HG02588 (cell line): ENCODE data around the gene ARHGAP30.

Experiments
- ATAC-seq: cut with Tn5 transposase; IDR thresholded peaks from one replicate; pipeline ENCODE4 v1.9.1; 2021; ENCODE audit warnings: mild to moderate bottlenecking, moderate library complexity; ENCODE audit not compliant: unreplicated experiment

Gene ARHGAP30

GRCh38 chr1:161089938-161090337, 20.2 kb upstream of the ARHGAP30 start:
- ATAC-seq, result no peak

GRCh38 chr1:161089251-161089924, 19.7 kb upstream of the ARHGAP30 start, which contains the start of gene NECTIN4:
Gene NECTIN4, minus strand, starts transcription at chr1:161089558. Its CDS starts 262 bp downstream, at chr1:161089296.
- no peak for ATAC-seq

- no peak for ATAC-seq
Observed at GRCh38 chr1:161088587-161089110, 19.0 kb upstream of the ARHGAP30 start.

- ATAC-seq, result no peak
Observed at GRCh38 chr1:161086457-161086856, 16.8 kb upstream of the ARHGAP30 start.

GRCh38 chr1:161085165-161085564, 15.5 kb upstream of the ARHGAP30 start:
- ATAC-seq, result no peak

GRCh38 chr1:161084597-161084988, 14.9 kb upstream of the ARHGAP30 start:
- no peak for ATAC-seq

GRCh38 chr1:161083748-161084596, 14.3 kb upstream of the ARHGAP30 start:
- no peak for ATAC-seq

GRCh38 chr1:161082996-161083747, 13.5 kb upstream of the ARHGAP30 start:
- no peak for ATAC-seq

- ATAC-seq, result no peak
Observed at GRCh38 chr1:161082483-161082882, 12.8 kb upstream of the ARHGAP30 start.

GRCh38 chr1:161081519-161081918, 11.8 kb upstream of the ARHGAP30 start:
- ATAC-seq, result no peak

- ATAC-seq, result no peak
Observed at GRCh38 chr1:161080441-161081405, 11.0 kb upstream of the ARHGAP30 start.

GRCh38 chr1:161079436-161080110, 9.9 kb upstream of the ARHGAP30 start:
- ATAC-seq, result no peak

- ATAC-seq, result no peak
Observed at GRCh38 chr1:161077426-161077825, 7.7 kb upstream of the ARHGAP30 start.

- no peak for ATAC-seq
Observed at GRCh38 chr1:161076410-161076809, 6.7 kb upstream of the ARHGAP30 start.

- no peak for ATAC-seq
Observed at GRCh38 chr1:161074676-161075368, 5.1 kb upstream of the ARHGAP30 start.

GRCh38 chr1:161073474-161074121, 3.9 kb upstream of the ARHGAP30 start:
- no peak for ATAC-seq

GRCh38 chr1:161072751-161073449, 3.2 kb upstream of the ARHGAP30 start:
- ATAC-seq, result no peak

GRCh38 chr1:161071886-161072371, 2.2 kb upstream of the ARHGAP30 start:
- ATAC-seq, result no peak
